Measurements from ENCODE around the gene TOR1A.
A peak's percentile ranks its signal among the peaks of the same experiment; 100 is the strongest.

Gene TOR1A

GRCh38 chr9:129823935-129824601 lies at the start of gene TOR1A:
TOR1A (minus strand) TSS chr9:129824136; CDS start chr9:129824085, 51 bp downstream.
- peak; percentile 88 for DNase-seq

- DNase-seq: no peak
Observed at GRCh38 chr9:129871046-129871445, 47.1 kb upstream of the TOR1A start.

DNA sequence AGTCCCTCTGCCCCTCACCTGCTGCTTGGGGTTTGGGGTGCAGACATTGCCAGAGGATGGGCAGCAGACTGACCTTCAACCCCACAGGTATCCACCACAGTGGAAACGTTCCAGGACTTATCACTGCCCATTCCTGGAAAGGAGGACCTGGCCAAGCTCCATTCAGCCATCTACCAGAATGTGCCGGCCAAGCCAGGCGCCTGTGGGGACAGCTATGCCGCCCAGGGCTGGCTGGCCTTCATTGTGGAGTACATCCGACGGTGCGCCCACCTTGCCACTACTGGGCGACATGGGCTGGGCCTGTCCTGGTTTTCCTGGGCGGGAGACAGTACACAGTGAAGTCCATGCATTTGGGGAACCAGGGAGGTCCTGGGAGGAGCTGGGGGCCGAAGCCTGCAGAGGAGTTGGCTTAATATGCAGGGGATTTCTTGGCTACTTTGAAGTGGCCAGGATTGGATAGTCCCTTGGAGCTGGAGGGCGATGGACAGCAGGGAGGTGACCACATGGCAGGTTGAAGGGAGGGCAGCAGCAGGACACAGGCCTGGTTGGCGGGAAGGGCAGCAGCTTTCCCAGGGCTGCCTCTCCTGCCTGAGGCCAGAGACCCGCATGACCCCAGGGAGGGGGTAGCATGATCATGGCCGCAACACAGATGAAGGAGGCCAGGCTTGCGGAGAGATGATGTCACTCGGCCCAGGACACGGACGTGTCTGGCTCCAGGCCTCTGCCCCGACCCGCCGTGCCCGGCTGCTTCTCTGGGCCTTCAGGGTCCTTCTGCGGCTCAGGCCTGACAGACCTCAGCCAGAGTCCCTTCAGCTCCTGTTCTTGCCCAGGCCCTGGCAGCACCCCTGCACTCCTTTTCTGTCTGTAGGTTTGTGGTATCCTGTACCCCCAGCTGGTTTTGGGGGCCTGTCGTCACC lies 45.9 kb upstream of the TOR1A start:
- no peak for DNase-seq

- no peak for DNase-seq
Observed at GRCh38 chr9:129868872-129869486, 45.0 kb upstream of the TOR1A start.

DNA sequence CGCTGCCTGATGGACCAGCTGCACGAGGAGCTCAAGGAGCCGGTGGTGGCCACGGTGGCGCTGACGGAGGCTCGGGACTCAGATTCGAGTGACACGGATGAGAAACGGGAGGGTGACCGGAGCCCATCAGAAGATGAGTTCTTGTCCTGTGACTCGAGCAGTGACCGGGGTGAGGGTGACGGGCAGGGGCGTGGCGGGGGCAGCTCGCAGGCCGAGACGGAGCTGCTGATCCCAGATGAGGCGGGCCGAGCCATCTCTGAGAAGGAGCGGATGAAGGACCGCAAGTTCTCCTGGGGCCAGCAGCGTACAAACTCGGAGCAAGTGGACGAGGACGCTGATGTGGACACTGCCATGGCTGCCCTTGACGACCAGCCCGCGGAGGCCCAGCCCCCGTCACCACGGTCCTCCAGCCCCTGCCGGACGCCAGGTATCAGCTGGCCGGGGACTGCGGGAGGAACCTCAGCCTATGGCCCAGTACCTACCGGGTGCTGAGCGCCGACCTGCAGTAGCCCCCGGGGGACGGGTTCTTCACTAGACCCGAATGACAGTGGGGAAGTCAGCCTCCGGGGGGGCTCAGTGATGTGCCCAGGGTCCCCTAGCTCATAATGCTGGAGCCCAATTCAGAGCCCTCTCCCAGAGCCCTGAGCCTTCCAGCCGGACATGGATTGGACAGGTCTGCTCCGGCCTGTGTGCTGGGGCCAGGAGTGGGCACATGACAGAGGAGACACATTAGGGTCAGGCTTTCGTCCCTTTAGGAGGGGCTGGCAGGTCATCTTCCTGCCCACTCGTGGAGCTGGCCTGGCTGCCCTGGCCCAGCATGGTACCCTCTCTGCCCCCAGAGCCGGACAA lies 44.3 kb upstream of the TOR1A start:
- DNase-seq: no peak

GRCh38 chr9:129867136-129868022 lies 43.4 kb upstream of the TOR1A start:
- no peak for DNase-seq

DNA sequence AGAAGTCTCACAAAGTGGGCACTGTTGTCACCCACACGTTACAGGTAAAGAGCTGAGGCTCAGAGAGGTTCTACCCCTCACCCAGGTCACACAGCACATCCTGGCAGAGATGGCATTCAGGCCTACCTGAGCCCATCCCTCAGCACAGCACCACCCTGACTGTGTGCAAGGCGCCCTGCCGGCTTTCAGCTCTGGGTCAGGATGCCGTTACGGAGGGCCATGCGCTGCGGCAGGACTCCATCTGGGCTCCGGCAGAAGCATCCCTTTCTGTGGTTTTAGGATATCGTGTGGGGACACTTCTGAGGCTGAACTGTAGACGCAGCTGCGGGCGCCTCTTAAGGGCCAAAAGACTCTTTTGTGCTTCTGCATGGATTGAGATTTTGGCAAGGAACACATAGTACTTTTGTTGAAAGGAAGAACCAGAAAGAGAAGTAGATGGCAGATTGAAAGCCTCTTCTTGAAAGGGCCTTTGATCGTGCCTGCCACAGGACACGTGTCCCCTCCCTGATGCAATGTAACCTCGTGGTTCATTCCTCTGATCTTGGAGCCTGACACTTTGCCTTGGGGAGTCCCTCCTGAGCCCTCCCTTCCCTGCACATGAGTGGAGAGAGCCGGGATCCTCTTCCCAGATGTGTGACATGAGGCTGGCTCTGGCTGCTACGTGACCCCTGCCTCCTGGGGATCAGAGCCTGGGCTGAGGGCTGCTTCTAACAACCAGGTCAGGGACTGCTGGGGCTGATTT lies 42.6 kb upstream of the TOR1A start:
- no peak for DNase-seq

DNA sequence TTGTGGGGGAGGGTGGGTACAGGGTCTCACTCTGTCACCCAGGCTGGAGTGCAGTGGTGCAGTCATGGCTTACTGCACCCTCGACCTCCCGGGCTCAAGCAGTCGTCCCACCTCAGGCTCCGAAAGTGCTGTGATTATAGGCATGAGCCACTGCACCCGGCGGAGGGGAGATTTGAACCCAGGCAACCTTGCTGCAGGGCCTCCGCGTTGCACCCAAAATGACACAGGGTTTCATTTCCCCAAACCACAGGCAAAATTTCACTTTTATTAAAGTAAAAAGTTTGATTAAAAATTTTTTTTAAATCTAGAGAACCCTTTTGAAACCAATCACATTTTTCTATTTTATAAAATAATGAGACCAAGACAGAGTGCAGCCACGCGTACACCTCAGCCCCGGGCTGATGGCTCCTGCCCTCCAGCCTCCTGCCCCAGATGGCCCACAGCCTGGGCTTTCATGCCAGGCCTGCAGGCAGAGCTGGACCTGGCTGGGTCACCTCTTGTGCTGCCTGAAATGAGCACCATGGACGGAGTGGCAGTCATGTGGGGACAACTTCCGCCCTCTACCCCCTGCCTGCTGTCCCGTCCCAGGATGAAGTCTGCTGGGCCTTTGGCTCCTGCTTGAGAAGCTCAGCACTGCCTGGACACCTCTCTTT lies 41.9 kb upstream of the TOR1A start:
- DNase-seq: no peak

- DNase-seq: no peak
Observed at GRCh38 chr9:129864991-129865647, 41.2 kb upstream of the TOR1A start.

GRCh38 chr9:129863059-129863690 lies 39.2 kb upstream of the TOR1A start:
- DNase-seq: peak; percentile 44

GRCh38 chr9:129861447-129861827 lies 37.5 kb upstream of the TOR1A start:
- DNase-seq: no peak

DNA sequence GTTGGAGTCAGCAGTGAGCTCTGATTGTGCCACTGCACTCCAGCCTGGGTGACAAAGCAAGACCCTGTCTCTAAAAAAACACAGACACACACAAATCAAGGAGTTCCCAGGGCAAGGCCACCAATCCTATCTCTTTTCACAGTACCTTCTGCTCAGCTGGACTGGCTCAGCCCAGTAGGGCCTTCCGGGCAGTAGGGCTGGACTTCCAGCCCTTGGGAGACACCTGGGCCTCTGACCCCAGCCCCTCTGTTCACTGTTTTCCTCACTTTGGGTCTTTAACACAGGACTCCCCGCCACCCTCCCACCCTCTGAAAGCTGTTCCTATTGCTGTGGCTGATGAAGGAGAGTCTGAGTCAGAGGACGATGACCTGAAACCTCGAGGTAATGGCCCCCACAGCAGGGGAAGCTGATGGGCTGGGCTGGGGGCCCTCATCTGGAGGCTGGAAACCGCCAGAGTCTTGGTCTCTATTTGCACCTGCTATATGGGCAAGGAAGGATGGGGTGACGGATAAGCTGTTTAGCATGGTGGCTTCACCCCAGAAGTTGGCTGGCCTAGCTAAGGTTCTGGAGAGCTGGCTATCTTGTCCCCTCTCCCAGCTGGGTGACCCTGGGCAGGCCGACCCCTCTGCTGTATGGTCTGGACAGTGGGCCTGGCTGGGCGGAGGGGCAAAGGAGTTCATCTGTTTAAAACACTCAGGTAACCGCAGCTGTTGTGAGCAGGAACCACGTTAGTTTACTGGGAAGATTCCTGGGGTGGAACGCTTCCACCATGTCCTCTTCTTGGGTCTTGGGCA lies 36.9 kb upstream of the TOR1A start:
- no peak for DNase-seq

- DNase-seq: no peak
Observed at GRCh38 chr9:129858167-129858962, 34.4 kb upstream of the TOR1A start.

- DNase-seq: no peak
Observed at GRCh38 chr9:129857207-129857606, 33.3 kb upstream of the TOR1A start.

DNA sequence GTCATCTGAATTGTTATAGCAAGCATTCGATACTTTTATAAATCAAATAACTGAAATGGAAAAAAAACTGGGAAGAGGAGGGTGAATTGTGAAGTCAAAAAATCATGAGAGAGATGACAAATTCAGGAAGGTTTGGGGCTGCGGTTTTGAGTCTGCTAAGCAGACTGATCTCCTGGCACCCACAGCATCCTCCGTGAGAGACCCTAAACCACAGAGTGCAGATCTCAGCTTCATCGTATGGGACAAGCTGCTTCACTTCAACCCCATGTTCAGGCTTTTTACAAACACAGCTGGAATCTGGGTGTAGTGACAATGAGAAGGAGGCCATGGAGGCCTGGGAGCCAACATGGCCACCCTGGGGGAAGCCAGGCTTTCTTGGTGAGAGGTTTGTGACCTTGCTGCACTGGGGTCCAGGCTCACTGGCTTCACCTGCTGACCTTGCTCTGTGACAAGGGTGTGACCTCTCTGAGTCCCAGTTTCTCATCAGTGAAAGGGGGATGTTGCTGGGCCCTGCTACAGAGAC lies 30.7 kb upstream of the TOR1A start:
- DNase-seq: no peak

DNA sequence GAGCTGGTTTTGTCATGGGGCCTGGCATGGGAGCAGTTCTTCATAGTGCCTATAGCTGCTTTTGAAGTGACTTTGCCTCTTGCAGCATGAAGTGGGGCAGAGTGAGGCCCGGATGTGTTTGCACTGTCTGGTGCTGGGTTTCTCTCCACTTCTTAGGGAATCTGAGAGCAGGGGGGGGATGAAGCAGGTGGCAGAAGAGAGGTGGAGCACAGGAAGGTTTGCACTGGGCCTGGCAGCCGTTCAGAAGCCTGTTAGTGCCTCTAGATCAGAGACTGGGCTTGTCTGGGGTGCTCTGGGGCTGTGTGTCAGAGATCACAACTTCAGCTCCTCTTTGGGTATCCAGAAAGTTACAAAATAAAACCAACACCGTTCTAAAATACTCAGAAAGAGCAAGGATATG lies 29.7 kb upstream of the TOR1A start:
- no peak for DNase-seq

- no peak for DNase-seq
Observed at GRCh38 chr9:129852579-129852978, 28.6 kb upstream of the TOR1A start.

All from NCI-H146 (cell line).